ENCODE results near the gene ZSCAN20.
A peak's percentile ranks its signal among the peaks of the same experiment; 100 is the strongest.

- TF ChIP-seq, protein P1, sequence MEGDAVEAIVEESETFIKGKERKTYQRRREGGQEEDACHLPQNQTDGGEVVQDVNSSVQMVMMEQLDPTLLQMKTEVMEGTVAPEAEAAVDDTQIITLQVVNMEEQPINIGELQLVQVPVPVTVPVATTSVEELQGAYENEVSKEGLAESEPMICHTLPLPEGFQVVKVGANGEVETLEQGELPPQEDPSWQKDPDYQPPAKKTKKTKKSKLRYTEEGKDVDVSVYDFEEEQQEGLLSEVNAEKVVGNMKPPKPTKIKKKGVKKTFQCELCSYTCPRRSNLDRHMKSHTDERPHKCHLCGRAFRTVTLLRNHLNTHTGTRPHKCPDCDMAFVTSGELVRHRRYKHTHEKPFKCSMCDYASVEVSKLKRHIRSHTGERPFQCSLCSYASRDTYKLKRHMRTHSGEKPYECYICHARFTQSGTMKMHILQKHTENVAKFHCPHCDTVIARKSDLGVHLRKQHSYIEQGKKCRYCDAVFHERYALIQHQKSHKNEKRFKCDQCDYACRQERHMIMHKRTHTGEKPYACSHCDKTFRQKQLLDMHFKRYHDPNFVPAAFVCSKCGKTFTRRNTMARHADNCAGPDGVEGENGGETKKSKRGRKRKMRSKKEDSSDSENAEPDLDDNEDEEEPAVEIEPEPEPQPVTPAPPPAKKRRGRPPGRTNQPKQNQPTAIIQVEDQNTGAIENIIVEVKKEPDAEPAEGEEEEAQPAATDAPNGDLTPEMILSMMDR (IDR thresholded peaks at IDR 0.05), result peak in 3 of 4 experiments; percentile 41 to 58 (median 45)
- peak; percentile 40 to 81 for TF ChIP-seq POLR2A (IDR thresholded peaks at IDR 0.05)
These were observed 41.5 kb upstream of the ZSCAN20 start, which contains the start of gene PHC2 for GRCh38 chr1:33430692-33431593.

All from uterus (tissue), 2 donors.